HEK293T (cell line): ENCODE data around the gene E2F7.

ENCODE experiments used
- CTCF ChIA-PET: fragments of 350-600 bp; formaldehyde crosslinking; extraction: SDS; loops from one replicate; lab custom pipeline; 2021; ENCODE audit warnings: antibody characterized with exemption, inconsistent platforms; lab: Yijun Ruan, JAX
- POLR2A ChIA-PET: fragments of 350-600 bp; formaldehyde crosslinking; extraction: SDS; loops from one replicate; lab custom pipeline; 2020; ENCODE audit warnings: antibody characterized with exemption, inconsistent platforms; lab: Yijun Ruan, JAX
- DNase-seq: peaks from one replicate; pipeline ENCODE4 v3.0.0; 2012; ENCODE audit warnings: mixed read lengths; ENCODE audit errors: extremely low spot score
- ARNT ChIP-seq: fragments of 450-650 bp; IDR thresholded peaks from 2 replicates; pipeline ENCODE4 v1.6.1; 2017; ENCODE audit warnings: mild to moderate bottlenecking
- BHLHE40 ChIP-seq: fragments of 450-650 bp; IDR thresholded peaks from 2 replicates; pipeline ENCODE4 v1.6.1; 2016; ENCODE audit warnings: mild to moderate bottlenecking, moderate library complexity, borderline replicate concordance
- CTBP1 ChIP-seq: fragments of 450-650 bp; IDR thresholded peaks from 2 replicates; pipeline ENCODE4 v1.6.1; 2016; ENCODE audit warnings: borderline replicate concordance
- ELF4 ChIP-seq: fragments of 450-650 bp; IDR thresholded peaks from 2 replicates; pipeline ENCODE4 v1.6.1; 2017; ENCODE audit warnings: antibody characterized with exemption
- FOXA1 ChIP-seq: fragments of 450-650 bp; IDR thresholded peaks from 2 replicates; pipeline ENCODE4 v1.6.1; 2016; ENCODE audit warnings: mild to moderate bottlenecking
- FOXK2 ChIP-seq: fragments of 450-650 bp; IDR thresholded peaks from 2 replicates; pipeline ENCODE4 v1.6.1; 2016; ENCODE audit warnings: mild to moderate bottlenecking
- FOXM1 ChIP-seq: fragments of 450-650 bp; IDR thresholded peaks from 2 replicates; pipeline ENCODE4 v1.6.1; 2017; ENCODE audit warnings: mild to moderate bottlenecking, borderline replicate concordance
- HDGF ChIP-seq: fragments of 450-650 bp; IDR thresholded peaks from 2 replicates; pipeline ENCODE4 v1.6.1; 2017; ENCODE audit warnings: antibody characterized with exemption, borderline replicate concordance
- L3MBTL2 ChIP-seq: fragments of 450-650 bp; conservative IDR thresholded peaks from 2 replicates; pipeline ENCODE4 v1.6.1; 2016; ENCODE audit warnings: mild to moderate bottlenecking
- LEF1 ChIP-seq: fragments of 450-650 bp; IDR thresholded peaks from 2 replicates; pipeline ENCODE4 v1.6.1; 2017; ENCODE audit warnings: mild to moderate bottlenecking, borderline replicate concordance
- NFRKB ChIP-seq: fragments of 450-650 bp; IDR thresholded peaks from 2 replicates; pipeline ENCODE4 v1.6.1; 2016; ENCODE audit warnings: mild to moderate bottlenecking, moderate library complexity
- PKNOX1 ChIP-seq: fragments of 450-650 bp; IDR thresholded peaks from 2 replicates; pipeline ENCODE4 v1.6.1; 2016
- SP1 ChIP-seq: fragments of 450-650 bp; IDR thresholded peaks from 2 replicates; pipeline ENCODE4 v1.6.1; 2017
- SUZ12 ChIP-seq: fragments of 450-650 bp; IDR thresholded peaks from 2 replicates; pipeline ENCODE4 v1.6.1; 2016; ENCODE audit warnings: mild to moderate bottlenecking
- TARDBP ChIP-seq: fragments of 450-650 bp; IDR thresholded peaks from 2 replicates; pipeline ENCODE4 v1.6.1; 2016
- ZNF384 ChIP-seq: fragments of 450-650 bp; IDR thresholded peaks from 2 replicates; pipeline ENCODE4 v1.6.1; 2016

Gene E2F7

DNA sequence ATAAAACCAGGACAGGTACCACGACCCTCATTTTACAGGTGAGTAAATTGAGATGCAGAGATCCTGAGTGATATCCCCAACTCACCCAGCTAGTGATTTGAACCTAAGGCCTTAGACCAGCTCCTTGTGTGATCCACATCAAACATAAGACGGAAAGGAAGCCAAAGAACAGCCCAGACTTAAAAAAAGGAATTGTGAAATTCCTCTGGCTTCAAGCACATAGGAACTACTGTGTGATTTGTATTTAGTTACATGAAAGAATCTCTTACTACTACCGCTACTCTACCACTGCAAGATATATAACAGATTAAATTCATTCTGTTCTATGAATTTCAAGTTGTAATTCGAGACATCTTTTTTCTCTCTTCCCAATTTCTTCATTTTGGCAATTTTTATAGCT lies 10.5 kb downstream of the E2F7 start:
- CTCF ChIA-PET = no interaction called here
- POLR2A ChIA-PET = no interaction called here
- DNase-seq = no peak
- TF ChIP-seq CTBP1 (no peak), L3MBTL2 (no peak), NFRKB (no peak), SP1 (no peak), ARNT (no peak), LEF1 (no peak), ZNF384 (no peak), BHLHE40 (no peak), TARDBP (no peak), FOXA1 (no peak), ELF4 (no peak), PKNOX1 (no peak), FOXK2 (no peak), FOXM1 (no peak), SUZ12 (no peak), HDGF (no peak)

DNA sequence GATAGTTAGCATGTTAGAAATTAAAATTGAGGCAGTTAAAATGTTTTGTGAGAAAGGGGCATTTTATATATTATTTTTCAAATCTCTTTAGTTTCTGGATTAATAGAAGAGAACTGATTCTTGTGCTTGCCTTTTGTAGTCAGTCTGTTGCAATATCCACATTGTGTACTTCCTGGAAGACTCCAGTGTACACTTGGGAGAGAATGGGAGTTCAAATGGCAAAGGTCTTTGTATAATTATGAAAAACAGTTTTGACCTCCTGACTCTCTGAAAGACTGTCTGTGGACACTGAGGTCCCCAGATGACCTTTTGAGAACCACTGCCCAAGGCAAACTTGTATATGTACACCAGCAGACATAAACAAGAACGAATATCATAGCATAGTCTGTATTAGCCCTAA lies 12.1 kb downstream of the E2F7 start:
- DNase-seq = no peak
- POLR2A ChIA-PET = no interaction called here
- CTCF ChIA-PET = no interaction called here
- no peak for TF ChIP-seq PKNOX1
- no peak for TF ChIP-seq ARNT
- TF ChIP-seq HDGF = no peak
- TF ChIP-seq SP1 = no peak
- no peak for TF ChIP-seq BHLHE40
- no peak for TF ChIP-seq FOXA1
- no peak for TF ChIP-seq TARDBP
- TF ChIP-seq FOXK2 = no peak
- TF ChIP-seq LEF1 = no peak
- TF ChIP-seq ELF4 = no peak
- no peak for TF ChIP-seq NFRKB
- no peak for TF ChIP-seq ZNF384
- no peak for TF ChIP-seq SUZ12
- TF ChIP-seq CTBP1 = no peak
- no peak for TF ChIP-seq FOXM1
- TF ChIP-seq L3MBTL2 = no peak

DNA sequence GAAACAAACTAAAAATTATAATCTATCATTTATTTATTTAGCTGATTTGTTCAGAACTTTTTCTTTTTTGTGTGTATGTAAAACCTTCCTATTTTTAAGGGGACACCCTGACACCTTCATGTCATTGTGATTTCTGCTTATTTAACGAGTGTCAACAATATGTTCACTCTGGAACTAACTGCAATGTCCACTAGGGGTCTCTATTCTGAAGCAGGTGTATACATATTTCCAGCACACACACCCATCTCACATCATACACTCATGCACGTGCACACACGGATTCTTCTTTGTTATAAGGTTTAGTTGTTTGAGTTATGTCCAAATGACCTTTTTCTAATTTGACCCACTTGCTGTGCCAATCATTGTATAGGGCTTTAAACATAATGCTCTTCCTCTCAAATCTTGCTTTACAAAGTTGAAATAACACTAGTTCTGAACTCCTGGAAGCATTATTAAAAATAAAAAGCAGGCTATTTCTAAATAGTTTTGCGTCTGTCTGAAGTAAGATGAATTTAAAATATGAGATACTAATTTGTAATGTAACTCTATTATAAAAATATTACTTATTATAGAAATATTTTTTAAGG lies 15.5 kb downstream of the E2F7 start:
- ChIA-PET CTCF (interaction anchor here (0.6 to 1.0 kb wide), 2 partner anchors 10 to 16 kb away, joined by 5 to 7 read pairs; no protein-coding TSS in a partner anchor), POLR2A (no interaction called here)
- TF ChIP-seq SUZ12 = no peak
- no peak for TF ChIP-seq HDGF
- no peak for TF ChIP-seq CTBP1
- TF ChIP-seq PKNOX1 = no peak
- no peak for TF ChIP-seq SP1
- TF ChIP-seq ZNF384 = no peak
- no peak for TF ChIP-seq FOXA1
- no peak for TF ChIP-seq FOXK2
- TF ChIP-seq ELF4 = no peak
- no peak for TF ChIP-seq ARNT
- no peak for TF ChIP-seq TARDBP
- no peak for TF ChIP-seq BHLHE40
- TF ChIP-seq FOXM1 = no peak
- no peak for TF ChIP-seq LEF1
- no peak for TF ChIP-seq NFRKB
- TF ChIP-seq L3MBTL2 = no peak
- DNase-seq = peak; percentile 63

DNA sequence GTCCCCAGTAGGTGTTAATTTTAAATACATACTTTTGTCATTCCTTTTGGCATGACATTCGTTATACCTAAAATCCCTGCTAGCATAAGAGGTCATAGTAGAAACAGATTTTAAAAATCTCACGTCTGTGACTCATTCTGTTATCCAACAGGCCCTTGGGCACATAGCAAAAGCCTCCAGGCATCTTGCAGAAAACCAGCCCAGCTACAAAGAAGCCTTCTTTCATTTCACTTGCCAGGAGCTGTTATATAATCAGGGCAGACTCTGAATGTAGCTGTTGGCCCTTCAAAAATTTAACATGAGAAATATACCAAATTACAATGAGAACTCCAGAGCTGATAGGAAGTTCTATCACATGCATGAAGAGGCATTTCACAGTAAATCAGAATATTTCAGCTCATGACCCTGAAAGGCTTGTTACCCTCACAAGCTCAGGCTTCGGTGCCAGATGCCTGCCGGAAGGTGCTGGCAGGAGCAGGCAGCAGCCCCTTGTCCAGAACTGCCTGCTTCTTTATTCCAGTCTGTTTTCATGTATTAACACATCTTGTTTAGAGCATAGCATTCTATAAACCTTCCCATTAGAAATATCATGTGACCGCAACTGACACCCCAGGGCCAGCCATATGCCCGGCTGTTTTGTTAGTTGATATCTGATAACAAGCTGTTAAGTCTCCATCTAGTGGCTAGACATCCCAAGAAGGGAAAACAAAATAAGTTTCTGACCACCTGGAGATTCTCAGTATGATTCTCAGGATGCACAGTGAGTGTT lies 17.8 kb downstream of the E2F7 start:
- DNase-seq = no peak
- TF ChIP-seq SP1 = no peak
- TF ChIP-seq FOXK2 = no peak
- TF ChIP-seq PKNOX1 = no peak
- no peak for TF ChIP-seq ELF4
- no peak for TF ChIP-seq L3MBTL2
- TF ChIP-seq CTBP1 = no peak
- no peak for TF ChIP-seq BHLHE40
- no peak for TF ChIP-seq FOXA1
- no peak for TF ChIP-seq SUZ12
- TF ChIP-seq LEF1 = no peak
- no peak for TF ChIP-seq TARDBP
- TF ChIP-seq ARNT = no peak
- TF ChIP-seq FOXM1 = no peak
- no peak for TF ChIP-seq NFRKB
- no peak for TF ChIP-seq ZNF384
- TF ChIP-seq HDGF = no peak
- CTCF ChIA-PET = interaction anchor here (0.6 to 1.3 kb wide), 2 partner anchors 37 to 1625 kb away, joined by 3 to 5 read pairs; no protein-coding TSS in a partner anchor
- POLR2A ChIA-PET = no interaction called here

DNA sequence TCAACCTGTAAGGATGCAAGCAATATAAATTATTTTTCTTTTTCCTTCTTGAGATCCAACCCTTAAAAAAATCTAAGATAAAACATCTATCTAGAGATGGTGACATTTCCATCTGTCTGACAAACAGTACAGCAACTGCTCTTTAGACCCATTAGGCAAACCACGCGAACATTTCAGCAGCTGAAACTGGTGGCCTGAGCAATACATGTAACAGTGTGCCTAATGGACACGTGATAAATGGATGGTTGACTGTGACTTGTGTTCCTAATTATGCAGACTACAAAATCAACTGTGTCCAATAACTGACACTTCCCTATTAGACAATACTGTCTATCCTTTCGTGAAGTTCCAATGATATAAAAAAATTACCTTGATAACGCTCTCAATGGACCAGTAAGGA lies 18.9 kb downstream of the E2F7 start:
- DNase-seq = no peak
- POLR2A ChIA-PET = no interaction called here
- CTCF ChIA-PET = no interaction called here
- no peak for TF ChIP-seq ELF4
- TF ChIP-seq PKNOX1 = no peak
- TF ChIP-seq ZNF384 = no peak
- no peak for TF ChIP-seq NFRKB
- TF ChIP-seq HDGF = no peak
- no peak for TF ChIP-seq FOXA1
- no peak for TF ChIP-seq SP1
- no peak for TF ChIP-seq BHLHE40
- no peak for TF ChIP-seq ARNT
- TF ChIP-seq CTBP1 = no peak
- no peak for TF ChIP-seq FOXM1
- no peak for TF ChIP-seq FOXK2
- TF ChIP-seq L3MBTL2 = no peak
- no peak for TF ChIP-seq TARDBP
- TF ChIP-seq LEF1 = no peak
